Measurements from ENCODE around the gene CBL. TPM values are rescaled to one million over a fixed set of nuclear protein-coding genes. Genes with fewer than 3 reads are reported as not detected.

The CBL gene
- total RNA-seq, 4 donors from 2014 or later = 18.1 to 27.4 (median 22.2) TPM

DNA sequence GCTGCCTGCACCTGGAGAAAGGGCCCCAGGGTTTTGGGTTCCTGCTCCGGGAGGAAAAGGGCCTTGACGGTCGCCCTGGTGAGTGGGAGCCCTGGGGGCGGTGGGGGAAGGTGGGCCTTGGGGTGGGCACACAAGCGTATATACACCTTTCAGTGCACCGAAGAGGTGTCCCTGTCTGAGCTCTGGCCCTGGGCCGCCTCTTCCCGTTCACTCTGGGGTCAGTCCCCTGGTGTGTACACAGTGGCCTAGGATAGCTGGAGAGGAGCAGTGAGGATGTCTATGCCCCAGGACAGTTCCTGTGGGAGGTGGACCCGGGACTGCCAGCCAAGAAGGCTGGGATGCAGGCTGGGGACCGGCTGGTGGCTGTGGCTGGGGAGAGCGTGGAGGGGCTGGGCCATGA is 18.1 kb upstream of the CBL start:
- TF ChIP-seq, protein P1, sequence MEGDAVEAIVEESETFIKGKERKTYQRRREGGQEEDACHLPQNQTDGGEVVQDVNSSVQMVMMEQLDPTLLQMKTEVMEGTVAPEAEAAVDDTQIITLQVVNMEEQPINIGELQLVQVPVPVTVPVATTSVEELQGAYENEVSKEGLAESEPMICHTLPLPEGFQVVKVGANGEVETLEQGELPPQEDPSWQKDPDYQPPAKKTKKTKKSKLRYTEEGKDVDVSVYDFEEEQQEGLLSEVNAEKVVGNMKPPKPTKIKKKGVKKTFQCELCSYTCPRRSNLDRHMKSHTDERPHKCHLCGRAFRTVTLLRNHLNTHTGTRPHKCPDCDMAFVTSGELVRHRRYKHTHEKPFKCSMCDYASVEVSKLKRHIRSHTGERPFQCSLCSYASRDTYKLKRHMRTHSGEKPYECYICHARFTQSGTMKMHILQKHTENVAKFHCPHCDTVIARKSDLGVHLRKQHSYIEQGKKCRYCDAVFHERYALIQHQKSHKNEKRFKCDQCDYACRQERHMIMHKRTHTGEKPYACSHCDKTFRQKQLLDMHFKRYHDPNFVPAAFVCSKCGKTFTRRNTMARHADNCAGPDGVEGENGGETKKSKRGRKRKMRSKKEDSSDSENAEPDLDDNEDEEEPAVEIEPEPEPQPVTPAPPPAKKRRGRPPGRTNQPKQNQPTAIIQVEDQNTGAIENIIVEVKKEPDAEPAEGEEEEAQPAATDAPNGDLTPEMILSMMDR (IDR thresholded peaks at IDR 0.05; ENCODE audit: low read depth) = no peak

DNA sequence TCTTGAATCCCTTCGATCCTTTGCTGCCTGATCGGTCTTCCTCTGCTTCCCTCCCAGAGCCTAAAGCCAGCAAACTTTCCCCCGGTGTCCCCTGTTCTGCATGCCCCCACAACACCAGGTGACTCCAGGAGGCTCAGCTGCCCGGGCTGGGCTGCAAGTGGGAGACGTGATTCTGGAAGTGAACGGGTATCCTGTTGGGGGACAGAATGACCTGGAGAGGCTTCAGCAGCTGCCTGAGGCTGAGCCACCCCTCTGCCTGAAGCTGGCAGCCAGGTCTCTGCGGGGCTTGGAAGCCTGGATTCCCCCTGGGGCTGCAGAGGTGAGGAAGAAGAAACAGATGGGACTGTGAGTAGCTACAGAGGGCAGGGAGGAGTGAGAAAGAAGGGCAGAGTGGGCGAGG is 17.3 kb upstream of the CBL start:
- TF ChIP-seq, protein P1 (IDR thresholded peaks at IDR 0.05; ENCODE audit: low read depth) = no peak

DNA sequence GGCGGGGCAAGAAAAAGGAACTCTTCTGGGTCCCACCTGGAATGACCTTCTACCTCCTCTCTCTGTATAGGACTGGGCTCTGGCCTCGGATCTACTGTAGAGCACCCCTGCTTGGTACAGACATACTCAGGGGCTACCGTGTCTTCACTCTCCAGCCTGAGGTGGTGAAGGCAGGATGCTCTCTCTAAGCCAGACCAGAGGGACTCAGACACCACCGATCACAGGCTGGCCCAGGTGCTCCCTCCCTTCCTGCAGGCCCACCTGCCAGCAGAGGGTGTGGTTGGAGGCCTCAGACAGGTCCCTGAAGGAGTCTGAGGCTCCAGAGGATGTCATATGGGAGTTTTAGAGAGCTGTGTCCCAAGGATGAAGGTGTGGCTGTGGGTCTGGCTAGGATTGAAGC is 16.7 kb upstream of the CBL start:
- TF ChIP-seq, protein P1 (IDR thresholded peaks at IDR 0.05; ENCODE audit: low read depth) = no peak

DNA sequence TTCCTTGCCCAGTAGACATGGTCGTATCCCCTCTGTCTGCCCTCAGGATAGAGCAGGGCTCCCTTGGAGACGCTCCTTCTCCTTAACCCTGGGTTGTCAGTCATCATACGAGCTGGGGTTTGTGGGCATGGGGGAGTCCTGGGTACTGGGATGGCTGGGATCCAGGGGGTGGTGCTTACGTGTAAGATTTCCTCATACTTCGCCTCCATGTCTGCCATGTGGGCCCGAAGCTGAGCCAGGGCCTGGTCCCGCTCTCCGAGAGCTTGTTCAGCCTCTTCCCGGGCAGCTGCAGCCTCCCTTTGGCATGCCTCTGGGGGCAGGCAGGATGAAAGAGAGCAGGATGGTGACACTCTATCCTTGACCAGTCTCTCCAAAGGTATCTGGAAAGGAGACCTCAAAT is 15.6 kb upstream of the CBL start:
- TF ChIP-seq, protein P1 (IDR thresholded peaks at IDR 0.05; ENCODE audit: low read depth) = no peak

DNA sequence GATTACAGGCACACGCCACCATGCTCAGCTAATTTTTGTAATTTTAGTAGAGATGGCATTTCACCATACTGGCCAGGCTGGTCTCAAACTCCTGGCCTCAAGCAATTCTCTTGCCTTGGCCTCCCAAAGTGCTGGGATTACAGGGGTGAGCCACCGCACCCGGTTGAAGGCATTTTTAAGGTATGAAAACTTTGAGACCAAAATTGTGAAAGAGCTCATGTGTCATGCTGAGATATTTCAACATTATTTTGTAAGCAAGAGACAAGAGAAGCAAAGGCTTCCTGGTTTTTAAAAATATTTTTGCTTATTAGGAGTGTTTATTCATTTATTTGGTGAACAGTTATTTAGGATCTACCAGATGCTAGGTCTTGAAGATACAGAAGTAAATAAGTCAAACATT is 14.0 kb upstream of the CBL start:
- TF ChIP-seq, protein P1 (IDR thresholded peaks at IDR 0.05; ENCODE audit: low read depth) = no peak

DNA sequence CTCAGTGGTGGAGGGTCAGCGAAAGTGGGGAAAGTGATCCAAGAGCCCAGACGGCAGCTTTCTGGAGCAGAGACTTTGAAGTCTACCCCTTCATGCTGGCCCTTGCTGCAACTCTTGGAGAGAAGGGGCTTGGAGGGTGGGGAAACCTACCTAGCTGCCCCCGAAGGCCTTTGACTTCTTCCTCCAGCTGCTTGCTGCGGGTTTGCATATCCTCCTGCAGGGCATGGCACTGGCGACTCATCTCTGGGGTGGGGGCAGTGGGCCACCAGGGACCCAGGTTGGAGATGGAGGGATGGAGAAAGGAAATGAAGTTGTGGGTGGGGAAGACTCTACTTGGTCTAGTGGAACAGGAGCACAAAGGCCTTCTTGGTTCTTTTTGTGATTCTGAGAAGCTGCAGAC is 13.1 kb upstream of the CBL start:
- TF ChIP-seq, protein P1 (IDR thresholded peaks at IDR 0.05; ENCODE audit: low read depth) = no peak

DNA sequence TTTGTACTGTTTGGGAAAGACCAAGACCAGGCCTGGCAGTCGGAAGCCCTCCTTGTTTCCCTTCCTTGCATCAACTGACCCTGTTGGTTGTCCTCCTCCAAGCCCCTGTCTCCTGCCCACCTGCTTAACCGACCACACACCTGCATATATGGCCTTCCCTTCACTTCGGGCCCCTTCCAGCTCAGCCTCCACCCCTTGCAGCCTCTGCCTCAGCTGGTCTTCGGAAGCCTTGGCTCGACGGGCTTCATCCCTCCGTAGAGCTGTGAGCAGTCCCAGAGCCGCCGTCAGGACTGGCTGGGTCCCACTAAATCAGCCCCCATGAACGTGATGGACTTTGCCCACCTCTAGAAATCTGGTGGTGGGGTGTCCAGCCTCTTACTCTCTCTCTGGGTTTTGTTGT is 12.5 kb upstream of the CBL start:
- TF ChIP-seq, protein P1 (IDR thresholded peaks at IDR 0.05; ENCODE audit: low read depth) = no peak
